Fibroblast of villous mesenchyme (primary cell): ENCODE data around the gene MAP2K1. TPM values are rescaled to one million over a fixed set of nuclear protein-coding genes. Genes with fewer than 3 reads are reported as not detected.
"Not testable (repeated sequence)": the region's sequence is repeated elsewhere in the genome, so short reads cannot be mapped to it uniquely, and the experiment has no call there.

Experiments used
- DNase-seq: peaks from one replicate; pipeline ENCODE4 v3.0.0-alpha.2; 2010; ENCODE audit warnings: low read depth
- H3K4me3 ChIP-seq: 2 replicates; pipeline ENCODE4 v1.5.1; 2011; ENCODE audit warnings: low read depth, mild to moderate bottlenecking, low read length
- total RNA-seq: library from RNA; depleted of rRNA; stranded (reverse); fragments of >200 nt; gene quantifications from 2 replicates; pipeline ENCODE4 v1.2.3, GENCODE V29; 2012
- TF ChIP-seq, protein P1 (sequence below): IDR thresholded peaks from 2 replicates; pipeline ENCODE4 v1.5.1; 2012; ENCODE audit warnings: low read depth, mild to moderate bottlenecking, low read length; ENCODE audit not compliant: insufficient read depth

Gene MAP2K1
- total RNA-seq, 1 donor, result 26.3 TPM

DNA sequence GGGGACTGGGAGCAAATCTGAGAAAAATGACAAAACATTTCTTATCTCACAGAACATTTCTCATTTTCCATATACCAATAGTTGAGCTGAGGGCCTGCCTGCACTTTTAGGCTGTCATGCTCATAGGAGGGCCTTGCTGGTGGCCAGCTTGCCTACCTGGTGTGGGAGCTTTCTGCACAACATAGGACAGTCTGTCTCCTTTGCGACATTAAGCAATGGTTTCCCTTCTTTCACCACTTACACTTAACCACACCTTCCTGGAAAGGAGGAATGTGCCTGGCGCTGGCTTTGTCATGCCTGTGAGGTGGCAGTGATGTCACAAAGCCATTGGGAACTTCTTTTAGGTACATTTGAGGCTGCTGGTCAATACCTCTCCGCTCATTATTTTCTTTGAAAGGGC is 105.1 kb downstream of the MAP2K1 start:
- TF ChIP-seq, protein P1, sequence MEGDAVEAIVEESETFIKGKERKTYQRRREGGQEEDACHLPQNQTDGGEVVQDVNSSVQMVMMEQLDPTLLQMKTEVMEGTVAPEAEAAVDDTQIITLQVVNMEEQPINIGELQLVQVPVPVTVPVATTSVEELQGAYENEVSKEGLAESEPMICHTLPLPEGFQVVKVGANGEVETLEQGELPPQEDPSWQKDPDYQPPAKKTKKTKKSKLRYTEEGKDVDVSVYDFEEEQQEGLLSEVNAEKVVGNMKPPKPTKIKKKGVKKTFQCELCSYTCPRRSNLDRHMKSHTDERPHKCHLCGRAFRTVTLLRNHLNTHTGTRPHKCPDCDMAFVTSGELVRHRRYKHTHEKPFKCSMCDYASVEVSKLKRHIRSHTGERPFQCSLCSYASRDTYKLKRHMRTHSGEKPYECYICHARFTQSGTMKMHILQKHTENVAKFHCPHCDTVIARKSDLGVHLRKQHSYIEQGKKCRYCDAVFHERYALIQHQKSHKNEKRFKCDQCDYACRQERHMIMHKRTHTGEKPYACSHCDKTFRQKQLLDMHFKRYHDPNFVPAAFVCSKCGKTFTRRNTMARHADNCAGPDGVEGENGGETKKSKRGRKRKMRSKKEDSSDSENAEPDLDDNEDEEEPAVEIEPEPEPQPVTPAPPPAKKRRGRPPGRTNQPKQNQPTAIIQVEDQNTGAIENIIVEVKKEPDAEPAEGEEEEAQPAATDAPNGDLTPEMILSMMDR, result no peak
- DNase-seq, result no peak
- no peak overlapping the region for H3K4me3 ChIP-seq

DNA sequence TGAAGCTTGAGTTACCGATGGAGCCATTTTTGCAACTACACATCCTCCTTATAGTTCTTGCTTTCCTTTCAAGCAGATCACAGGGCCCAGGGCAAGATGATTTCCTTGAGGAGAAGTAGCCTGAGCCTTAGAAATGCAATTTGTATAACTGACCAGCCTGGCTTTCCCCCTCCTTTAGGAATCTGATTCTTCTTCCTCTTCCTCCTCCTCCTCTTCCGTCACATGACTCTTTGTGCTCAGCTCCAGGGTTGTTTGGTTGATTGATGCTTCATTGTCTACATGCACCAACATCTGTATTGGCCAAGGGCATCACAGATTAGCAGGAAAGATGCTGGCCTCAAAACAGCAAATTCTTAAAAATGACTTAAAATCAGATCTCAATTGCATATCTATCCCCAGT is 107.5 kb downstream of the MAP2K1 start:
- H3K4me3 ChIP-seq, result no peak overlapping the region
- TF ChIP-seq, protein P1, result no peak
- DNase-seq, result no peak

DNA sequence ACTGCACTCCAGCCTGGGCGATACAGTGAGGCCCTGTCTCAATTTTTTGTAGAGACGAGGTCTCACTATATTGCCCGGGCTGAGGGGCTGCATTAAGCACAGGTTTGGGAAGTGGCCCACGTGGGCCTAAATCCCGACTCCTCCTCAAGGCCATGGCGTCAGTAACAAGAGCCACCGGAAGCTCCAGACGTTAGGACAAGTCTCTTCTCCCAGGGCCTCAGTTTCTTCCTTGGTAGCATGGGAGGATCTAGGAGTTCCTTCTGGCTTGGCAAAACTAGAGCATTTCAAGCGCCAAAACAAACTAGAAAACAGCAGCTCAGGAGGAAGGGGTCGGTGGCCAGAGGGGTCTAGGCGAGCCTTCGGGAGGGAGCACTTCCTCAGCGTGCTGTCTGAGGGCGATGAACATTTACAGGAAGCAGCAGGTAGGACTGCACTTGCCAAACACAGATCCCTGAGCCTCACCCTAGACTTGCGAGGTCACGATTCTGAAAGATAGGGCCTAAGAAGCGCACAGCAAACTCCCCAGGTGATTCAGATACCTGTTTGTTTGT is 110.3 kb downstream of the MAP2K1 start:
- no peak for DNase-seq
- H3K4me3 ChIP-seq, result peak overlapping the region; percentile 78
- TF ChIP-seq, protein P1, result no peak

DNA sequence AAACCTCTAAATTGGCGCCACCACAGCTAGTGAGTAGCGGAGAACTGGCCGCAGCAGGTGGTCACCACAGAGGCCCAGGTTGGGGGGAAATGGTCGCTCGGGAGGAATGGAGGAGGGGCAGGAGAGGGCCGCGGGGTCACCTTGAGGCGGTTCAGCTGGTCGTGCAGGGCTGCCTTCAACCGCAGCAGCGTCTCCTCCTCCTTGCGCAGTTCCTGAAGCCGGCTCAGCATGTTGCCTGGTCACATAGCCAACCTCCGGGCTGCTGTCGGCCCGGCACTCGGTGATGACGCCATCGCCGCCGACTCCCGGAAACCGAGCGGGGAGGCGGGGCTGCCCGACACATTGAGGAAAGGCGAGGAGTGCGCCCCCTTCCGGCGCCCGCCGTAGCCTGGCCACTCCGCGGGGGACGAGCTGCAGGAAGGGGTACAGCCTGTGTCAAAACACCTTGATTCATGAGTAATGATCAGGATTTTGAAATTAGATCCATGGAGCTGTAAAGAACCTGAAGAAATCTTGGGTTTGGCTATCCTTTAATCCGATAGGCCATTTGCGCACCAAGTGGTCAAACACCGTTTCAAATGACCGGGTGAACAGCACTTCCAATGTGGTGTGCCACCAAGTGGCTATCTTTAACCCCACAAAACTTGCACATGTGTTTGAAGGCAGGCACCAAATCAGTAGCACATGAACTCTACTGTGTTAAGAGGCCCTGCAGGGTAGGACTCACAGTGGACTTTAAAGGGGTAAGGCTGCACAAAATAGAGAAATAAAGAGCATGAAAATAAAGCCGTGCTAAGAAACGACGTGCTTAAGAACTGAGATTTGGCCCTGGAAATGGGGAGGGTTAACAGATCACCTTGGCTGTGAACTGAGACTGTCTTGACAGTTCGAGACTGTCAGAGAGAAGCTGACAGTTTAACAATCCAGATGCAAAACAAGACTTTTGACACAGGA is 111.1 kb downstream of the MAP2K1 start, which contains the start of gene SNAPC5:
SNAPC5 (minus strand) TSS at position 261 of the 954 bp plus-strand sequence; CDS start at position 230, 31 bp downstream.
- TF ChIP-seq, protein P1, result peak; percentile 94
- peak within 1 kb of the TSS; percentile 78 for H3K4me3 ChIP-seq
- DNase-seq, result peak; percentile 95

DNA sequence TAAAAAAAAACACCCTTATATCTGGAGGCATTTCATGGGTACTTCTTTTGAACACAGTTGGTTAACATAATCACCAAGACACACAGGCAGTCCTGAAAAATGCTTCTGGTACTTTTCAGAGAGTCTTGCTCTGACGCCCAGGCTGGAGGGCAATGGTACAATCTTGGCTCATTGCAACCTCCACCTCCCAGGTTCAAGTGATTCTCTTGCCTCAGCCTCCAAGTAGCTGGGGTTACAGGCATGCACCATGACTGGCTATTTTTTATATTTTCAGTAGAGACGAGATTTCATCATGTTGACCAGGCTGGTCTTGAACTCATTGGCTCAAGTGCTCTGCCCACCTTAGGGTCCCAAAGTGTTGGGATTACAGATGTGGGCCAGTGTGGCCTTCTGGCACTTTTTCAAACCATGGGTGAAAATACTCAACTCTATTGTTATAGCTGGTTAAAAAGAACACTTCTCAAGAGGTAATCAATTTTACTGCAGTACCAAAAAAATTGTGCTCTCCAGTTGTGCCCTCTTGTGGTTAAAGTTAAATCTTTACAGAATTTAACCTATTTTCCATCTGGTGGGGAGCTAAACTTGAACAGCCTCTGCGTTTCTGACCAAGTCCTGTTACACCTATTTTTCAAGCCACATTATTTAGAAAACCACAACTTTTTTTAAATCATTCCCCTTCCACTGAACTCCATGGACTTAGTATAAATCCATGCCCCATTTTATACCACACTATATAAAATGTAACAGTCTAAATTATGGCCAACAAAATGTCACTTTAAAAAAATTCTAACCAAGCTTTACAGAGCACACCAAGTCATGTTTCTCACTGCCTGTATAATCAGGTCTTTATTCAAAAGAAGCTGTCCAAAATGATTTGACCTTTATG is 112.0 kb downstream of the MAP2K1 start:
- DNase-seq, result peak; percentile 55

DNA sequence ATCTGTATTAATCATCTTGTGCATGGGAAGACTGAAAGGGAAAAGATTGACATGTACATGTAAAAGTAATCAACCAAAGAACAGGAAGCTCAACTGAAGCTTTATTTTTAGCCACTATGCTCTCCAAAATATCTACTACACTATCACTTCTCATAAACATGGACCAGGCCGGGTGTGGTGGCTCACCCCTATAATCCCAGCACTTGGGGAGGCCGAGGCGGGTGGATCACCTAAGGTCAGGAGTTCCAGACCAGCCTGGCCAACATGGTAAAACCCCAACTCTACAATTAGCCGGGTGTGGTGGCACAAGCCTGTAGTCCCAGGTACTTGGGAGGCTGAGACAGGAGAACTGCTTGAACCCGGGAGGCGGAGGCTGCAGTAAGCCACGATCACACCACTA is 113.6 kb downstream of the MAP2K1 start:
- not testable (repeated sequence) for H3K4me3 ChIP-seq, DNase-seq

More for the DNA sequence above, 112.0 kb downstream of the MAP2K1 start:
- TF ChIP-seq, protein P1, result peak; percentile 40
- no peak overlapping the region for H3K4me3 ChIP-seq
